Effector memory CD4-positive, alpha-beta T cell (primary cell): ENCODE results near the gene RTBDN.

ENCODE experiments used
- DNase-seq, 3 donors: peaks; one replicate each; pipeline ENCODE4 v3.0.0-alpha.2; 2020
- H3K27ac ChIP-seq: 2 replicates; pipeline ENCODE4 v1.7.0; 2013; ENCODE audit warnings: mild to moderate bottlenecking, low read length, moderate library complexity; ENCODE audit not compliant: insufficient read depth, poor library complexity, severe bottlenecking
- H3K27me3 ChIP-seq: replicated peaks from 2 replicates; pipeline ENCODE4 v1.7.0; 2013; ENCODE audit warnings: mild to moderate bottlenecking, low read length; ENCODE audit not compliant: insufficient read depth, control insufficient read depth, poor library complexity, severe bottlenecking
- H3K36me3 ChIP-seq: 2 replicates; pipeline ENCODE4 v1.7.0; 2013; ENCODE audit warnings: mild to moderate bottlenecking, low read length, moderate library complexity; ENCODE audit not compliant: control insufficient read depth, insufficient read depth
- H3K4me1 ChIP-seq: 2 replicates; pipeline ENCODE4 v1.7.0; 2013; ENCODE audit warnings: low read length, mild to moderate bottlenecking; ENCODE audit not compliant: control insufficient read depth, insufficient read depth, poor library complexity, severe bottlenecking
- H3K4me3 ChIP-seq: 2 replicates; pipeline ENCODE4 v1.7.0; 2013; ENCODE audit warnings: low read length, low read depth, mild to moderate bottlenecking; ENCODE audit not compliant: insufficient read depth, poor library complexity, severe bottlenecking
- H3K9me3 ChIP-seq: 2 replicates; pipeline ENCODE4 v1.7.0; 2013; ENCODE audit warnings: mild to moderate bottlenecking, low read length, moderate library complexity; ENCODE audit not compliant: control insufficient read depth

Gene RTBDN

GRCh38 chr19:12779162-12779993, 55.0 kb downstream of the RTBDN start:
- H3K9me3 ChIP-seq = no peaks in the 10 kb centered on the region
- no peaks in the 10 kb centered on the region for H3K27me3 ChIP-seq
- DNase-seq = no peak
- peaks cover 45% of the 10 kb centered on the region for H3K4me1 ChIP-seq
- no peaks in the 10 kb centered on the region for H3K36me3 ChIP-seq
- peak overlapping the region; percentile 87 for H3K27ac ChIP-seq
- H3K4me3 ChIP-seq = no peak overlapping the region

- Histone ChIP-seq H3K36me3 (no peaks in the 10 kb centered on the region), H3K4me1 (peaks cover 39% of the 10 kb centered on the region), H3K9me3 (no peaks in the 10 kb centered on the region), H3K27ac (peak overlapping the region; percentile 87), H3K4me3 (peak overlapping the region; percentile 71), H3K27me3 (no peaks in the 10 kb centered on the region)
- DNase-seq = no peak
Observed at GRCh38 chr19:12778905-12779161, 55.5 kb downstream of the RTBDN start.

- H3K4me3 ChIP-seq = peak overlapping the region; percentile 71
- no peaks in the 10 kb centered on the region for H3K9me3 ChIP-seq
- H3K27ac ChIP-seq = peak overlapping the region; percentile 87
- DNase-seq = peak in 1 of 3 donors; percentile 24
- H3K36me3 ChIP-seq = no peaks in the 10 kb centered on the region
- no peaks in the 10 kb centered on the region for H3K27me3 ChIP-seq
- peaks cover 33% of the 10 kb centered on the region for H3K4me1 ChIP-seq
Observed at GRCh38 chr19:12778017-12778904, 56.1 kb downstream of the RTBDN start.

- Histone ChIP-seq H3K9me3 (no peaks in the 10 kb centered on the region), H3K4me1 (peaks cover 26% of the 10 kb centered on the region), H3K36me3 (no peaks in the 10 kb centered on the region), H3K4me3 (peak overlapping the region; percentile 71), H3K27ac (peak overlapping the region; percentile 87), H3K27me3 (no peaks in the 10 kb centered on the region)
- peak; percentile 58 to 70 (median 64) for DNase-seq
Observed at GRCh38 chr19:12777217-12778016, 57.0 kb downstream of the RTBDN start.
